T-helper 1 cell (primary cell): ENCODE measurements around the gene IRF8.
"Not testable (repeated sequence)": the region's sequence is repeated elsewhere in the genome, so short reads cannot be mapped to it uniquely, and the experiment has no call there.

Source experiments
- DNase-seq, 5 donors: peaks; one replicate each; pipeline ENCODE4 v3.0.0-alpha.2; 2012 to 2020

IRF8 gene

GRCh38 chr16:85868495-85868894 is 30.5 kb upstream of the IRF8 start:
- DNase-seq, result no peak

- DNase-seq, result no peak
Measured at GRCh38 chr16:85869206-85869605, 29.8 kb upstream of the IRF8 start.

- DNase-seq, result no peak
Measured at GRCh38 chr16:85869785-85870558, 29.0 kb upstream of the IRF8 start.

- DNase-seq, result no peak
Measured at GRCh38 chr16:85871756-85872155, 27.2 kb upstream of the IRF8 start.

- DNase-seq, result no peak
Measured at GRCh38 chr16:85872734-85873133, 26.2 kb upstream of the IRF8 start.

- no peak for DNase-seq
Measured at GRCh38 chr16:85873153-85873552, 25.8 kb upstream of the IRF8 start.

GRCh38 chr16:85874031-85874430 is 24.9 kb upstream of the IRF8 start:
- DNase-seq, result not testable (repeated sequence)

- DNase-seq, result no peak
Measured at GRCh38 chr16:85878407-85878806, 20.6 kb upstream of the IRF8 start.

GRCh38 chr16:85878875-85879274 is 20.1 kb upstream of the IRF8 start:
- DNase-seq, result no peak

- DNase-seq, result no peak
Measured at GRCh38 chr16:85879549-85879948, 19.4 kb upstream of the IRF8 start.

GRCh38 chr16:85879975-85880831 is 18.8 kb upstream of the IRF8 start:
- DNase-seq, result no peak

- no peak for DNase-seq
Measured at GRCh38 chr16:85880861-85881260, 18.1 kb upstream of the IRF8 start.

GRCh38 chr16:85881436-85881835 is 17.5 kb upstream of the IRF8 start:
- DNase-seq, result no peak

GRCh38 chr16:85882181-85882810 is 16.7 kb upstream of the IRF8 start:
- DNase-seq, result no peak

- no peak for DNase-seq
Measured at GRCh38 chr16:85883813-85884212, 15.1 kb upstream of the IRF8 start.

- no peak for DNase-seq
Measured at GRCh38 chr16:85884808-85885463, 14.0 kb upstream of the IRF8 start.

- no peak for DNase-seq
Measured at GRCh38 chr16:85885537-85885936, 13.4 kb upstream of the IRF8 start.

- peak in 1 of 5 donors; percentile 69 for DNase-seq
Measured at GRCh38 chr16:85888405-85889331, 10.3 kb upstream of the IRF8 start.

- DNase-seq, result no peak
Measured at GRCh38 chr16:85891033-85891775, 7.8 kb upstream of the IRF8 start.

GRCh38 chr16:85891776-85892166 is 7.2 kb upstream of the IRF8 start:
- no peak for DNase-seq

GRCh38 chr16:85892760-85893159 is 6.2 kb upstream of the IRF8 start:
- no peak for DNase-seq
